ENCODE measurements around the gene TVP23A. TPM values are rescaled to one million over a fixed set of nuclear protein-coding genes. Genes with fewer than 3 reads are reported as not detected.

TVP23A gene
- total and polyA plus RNA-seq, 2 donors (not counting 1 experiment from before 2014, with no cell fraction given): 0.37 to 3.2 TPM

DNA sequence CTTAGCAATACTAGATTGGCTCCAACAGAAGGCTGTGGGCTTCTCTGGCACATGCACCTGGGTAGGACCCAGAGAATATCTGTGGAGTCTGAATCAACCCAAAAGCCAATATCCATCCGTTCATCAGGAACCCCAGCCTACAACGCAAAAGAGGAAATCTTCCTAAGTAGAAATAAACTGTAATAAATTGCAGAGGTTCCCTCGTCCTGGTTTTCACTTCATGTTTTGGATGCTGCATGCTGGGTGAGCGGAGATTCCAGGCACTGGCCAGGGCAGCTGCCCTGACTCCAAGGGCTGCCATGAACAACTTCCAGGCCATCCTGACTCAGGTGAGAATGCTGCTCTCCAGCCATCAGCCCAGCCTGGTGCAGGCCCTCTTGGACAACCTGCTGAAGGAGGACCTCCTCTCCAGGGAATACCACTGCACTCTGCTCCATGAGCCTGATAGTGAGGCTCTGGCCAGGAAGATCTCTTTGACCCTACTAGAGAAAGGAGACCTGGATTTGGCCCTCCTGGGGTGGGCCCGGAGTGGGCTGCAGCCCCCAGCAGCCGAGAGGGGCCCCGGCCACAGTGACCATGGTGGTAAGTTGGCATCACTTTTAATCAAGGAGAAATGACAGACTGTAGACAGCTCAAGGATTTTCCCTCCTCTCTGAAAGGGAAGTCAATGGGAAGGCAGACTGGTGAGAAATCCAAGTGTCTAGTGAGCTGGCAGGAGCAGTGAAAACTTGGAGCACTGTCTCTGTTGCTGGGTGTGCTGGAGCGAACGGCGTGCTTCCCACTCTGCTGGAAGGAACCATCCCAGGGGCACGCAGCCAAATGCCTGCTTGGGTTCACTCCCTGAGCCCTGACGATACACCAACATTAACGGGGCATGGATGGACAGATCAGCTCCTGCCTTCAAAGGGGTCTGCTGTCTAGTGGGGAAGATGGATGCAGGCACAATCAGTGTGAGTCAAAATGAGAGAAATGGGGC lies 47.7 kb upstream of the TVP23A start:
- no peaks in the 10 kb centered on the region for H3K27me3 Mint-ChIP-seq
- intact Hi-C loops (cut with micrococcal nuclease): loop anchor here (2.0 to 5.0 kb wide), 2 partner anchors 53 to 74 kb away; no protein-coding TSS in a partner anchor
- ChIA-PET CTCF (interaction anchor here (0.6 to 7.7 kb wide), 10 partner anchors 11 to 352 kb away, joined by 3 to 67 read pairs (median 4); partner anchors contain the start of gene CIITA), POLR2A (interaction anchor here (0.7 to 5.6 kb wide), 5 partner anchors 10 to 1903 kb away, joined by 4 to 66 read pairs (median 6); partner anchors contain the start of genes CIITA and USP7)
- H3K9me3 Mint-ChIP-seq (ENCODE audit: insufficient read depth): no peaks in the 10 kb centered on the region
- Histone ChIP-seq H3K4me1 (ENCODE audit: control insufficient read depth in 2 of 2, insufficient read depth in 2 of 2, low read length in 2 of 2) (peaks cover 73 to 76% of the 10 kb centered on the region in 2 donors), H2AFZ (ENCODE audit: insufficient read depth, low read depth, low read length, poor library complexity, severe bottlenecking) (peak overlapping the region; percentile 8), H3K79me2 (ENCODE audit: control insufficient read depth, insufficient read depth, low read length) (peaks cover 5% of the 10 kb centered on the region), H3K36me3 (replicated peaks in 1 of 2; ENCODE audit: control extremely low read depth in 1 of 2, control insufficient read depth in 1 of 2, extremely low read depth in 1 of 2, insufficient read depth in 2 of 2, low read length in 1 of 2) (no peaks in the 10 kb centered on the region), H3K27ac (ENCODE audit: low read length in 2 of 2) (peak overlapping the region; percentile 21 to 92), H3K4me2 (replicated peaks; ENCODE audit: low read depth, low read length, poor library complexity, severe bottlenecking) (peak overlapping the region; percentile 80), H4K20me1 (ENCODE audit: control insufficient read depth, insufficient read depth, low read length, poor library complexity, severe bottlenecking) (no peaks in the 10 kb centered on the region), H3K9ac (ENCODE audit: low read length) (no peak overlapping the region), H3K9me3 (ENCODE audit: control extremely low read depth in 1 of 3, control insufficient read depth in 2 of 3, insufficient read depth in 1 of 3, low read length in 2 of 3) (peaks cover 0 to 2% (median 2%) of the 10 kb centered on the region in 3 donors), H3K27me3 (replicated peaks in 1 of 4; ENCODE audit: control extremely low read depth in 1 of 4, control insufficient read depth in 3 of 4, insufficient read depth in 4 of 4, low read length in 3 of 4) (no peaks in the 10 kb centered on the region), H3K4me3 (ENCODE audit: control extremely low read depth in 1 of 5, extremely low read depth in 1 of 5, insufficient read depth in 1 of 5, low read depth in 2 of 5, low read length in 4 of 5) (no peak overlapping the region)
- peak overlapping the region; percentile 78 for H3K4me3 Mint-ChIP-seq
- peaks cover 87% of the 10 kb centered on the region for H3K4me1 Mint-ChIP-seq
- DNase-seq: peak; percentile 19
- H3K27ac Mint-ChIP-seq: peak overlapping the region; percentile 93
- TF ChIP-seq EZH2 (IDR thresholded peaks at IDR 0.05; ENCODE audit: borderline replicate concordance, insufficient read depth, low read depth, low read length, poor library complexity, severe bottlenecking) (no peak), CTCF (IDR thresholded peaks at IDR 0.05) (no peak)
- no peak for ATAC-seq (ENCODE audit: low read depth)
- 96% methylated on average over 9 of the region's 13 CpGs for WGBS (ENCODE audit: insufficient coverage)
